HG02852 (cell line): ENCODE measurements around the gene PLCB1.
"Not testable (repeated sequence)": the region's sequence is repeated elsewhere in the genome, so short reads cannot be mapped to it uniquely, and the experiment has no call there.

Experiments used
- ATAC-seq: cut with Tn5 transposase; IDR thresholded peaks from one replicate; pipeline ENCODE4 v1.9.1; 2021; ENCODE audit warnings: mild to moderate bottlenecking, moderate library complexity; ENCODE audit not compliant: unreplicated experiment

The PLCB1 gene

GRCh38 chr20:8635837-8636236 lies 503.8 kb downstream of the PLCB1 start:
- ATAC-seq: no peak

DNA sequence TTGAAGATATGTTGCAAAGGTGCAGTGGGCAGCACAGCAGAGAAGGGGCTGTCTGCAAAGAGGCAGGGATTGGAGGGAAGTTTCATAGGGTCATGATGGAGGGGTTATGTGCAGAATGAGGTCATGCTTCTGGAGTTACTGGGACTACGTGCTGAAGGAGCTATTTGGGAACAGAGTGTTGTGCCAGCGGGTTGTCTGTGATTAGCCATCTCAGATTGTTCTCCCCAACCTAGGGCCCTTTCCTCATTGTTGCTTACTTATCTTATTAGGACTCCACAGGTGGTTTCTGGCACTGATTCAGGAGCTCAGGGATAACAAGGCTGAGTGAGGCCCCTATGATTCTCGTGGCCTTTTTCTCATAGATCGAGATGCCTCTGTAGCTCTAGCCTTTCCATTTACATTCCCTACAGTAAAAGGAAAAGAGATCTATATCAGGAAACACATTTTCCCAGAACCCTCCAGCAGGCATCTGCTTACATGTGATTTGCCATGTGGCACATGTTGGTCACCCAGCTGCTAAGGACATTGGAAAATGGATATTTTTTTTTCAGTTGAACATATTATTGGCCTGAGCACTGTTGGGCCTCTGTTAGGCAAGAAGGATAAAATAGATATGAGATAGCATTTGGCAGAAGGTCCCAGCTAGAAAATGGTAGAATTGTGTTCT lies 507.2 kb downstream of the PLCB1 start:
- ATAC-seq: no peak

DNA sequence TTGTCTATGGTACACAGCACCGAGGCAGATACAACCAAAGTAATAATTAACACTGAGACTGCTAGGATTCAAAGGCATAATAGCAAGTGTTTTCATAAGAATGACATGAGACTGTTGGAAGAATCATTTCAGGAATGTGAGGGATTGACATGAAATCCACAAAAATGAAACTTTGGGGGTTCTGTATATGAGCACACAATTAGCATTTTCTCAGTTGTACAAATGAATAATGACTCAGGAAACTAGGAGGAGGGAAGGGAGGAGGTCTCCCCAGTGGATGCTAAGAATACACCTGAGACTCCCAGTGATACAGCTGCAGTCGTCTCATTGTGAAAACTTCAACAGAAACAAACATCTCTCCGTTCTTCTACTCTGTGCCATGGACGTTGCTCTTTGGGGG lies 508.4 kb downstream of the PLCB1 start:
- no peak for ATAC-seq

DNA sequence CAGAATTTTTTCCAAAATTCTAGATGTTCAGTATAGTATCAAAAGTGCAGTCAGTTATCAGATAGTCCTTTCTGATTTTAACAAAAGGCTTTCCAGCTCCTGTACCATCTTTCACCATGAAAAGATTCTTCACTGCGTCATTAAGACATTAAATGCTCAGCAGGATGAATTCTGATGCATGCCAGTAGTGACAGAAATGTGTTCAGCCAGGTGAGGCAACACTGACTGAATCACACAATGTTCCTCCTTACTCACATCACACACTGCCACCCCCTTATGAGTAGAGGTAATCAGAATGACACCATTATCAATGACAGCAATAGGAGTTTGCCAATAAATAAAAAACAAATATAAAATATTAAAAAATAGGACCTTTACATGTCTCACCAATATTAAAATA lies 510.2 kb downstream of the PLCB1 start:
- ATAC-seq: no peak

- not testable (repeated sequence) for ATAC-seq
These were observed 512.4 kb downstream of the PLCB1 start for GRCh38 chr20:8644468-8644867.

- no peak for ATAC-seq
These were observed 513.3 kb downstream of the PLCB1 start for GRCh38 chr20:8645326-8645725.

- ATAC-seq: no peak
These were observed 514.0 kb downstream of the PLCB1 start for GRCh38 chr20:8646033-8646441.

DNA sequence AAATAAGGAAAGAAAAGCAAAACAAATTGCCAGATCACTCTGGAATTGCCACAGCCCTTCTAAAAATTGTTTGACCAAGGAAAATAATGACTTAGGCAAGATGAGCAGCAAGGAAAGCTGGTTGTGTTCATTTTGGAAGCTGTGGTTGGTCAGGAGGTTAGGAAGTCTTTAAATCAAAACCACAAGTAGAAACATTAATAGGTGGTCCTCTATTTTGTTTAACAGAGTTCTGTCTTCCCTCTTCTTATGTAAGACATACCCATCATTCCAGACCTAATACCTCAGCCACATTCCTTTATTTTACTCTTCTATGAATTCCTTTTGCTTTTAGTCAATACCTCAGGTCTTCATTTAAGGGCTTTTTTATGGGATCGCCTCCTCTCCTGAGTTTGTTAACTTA lies 514.6 kb downstream of the PLCB1 start:
- no peak for ATAC-seq

DNA sequence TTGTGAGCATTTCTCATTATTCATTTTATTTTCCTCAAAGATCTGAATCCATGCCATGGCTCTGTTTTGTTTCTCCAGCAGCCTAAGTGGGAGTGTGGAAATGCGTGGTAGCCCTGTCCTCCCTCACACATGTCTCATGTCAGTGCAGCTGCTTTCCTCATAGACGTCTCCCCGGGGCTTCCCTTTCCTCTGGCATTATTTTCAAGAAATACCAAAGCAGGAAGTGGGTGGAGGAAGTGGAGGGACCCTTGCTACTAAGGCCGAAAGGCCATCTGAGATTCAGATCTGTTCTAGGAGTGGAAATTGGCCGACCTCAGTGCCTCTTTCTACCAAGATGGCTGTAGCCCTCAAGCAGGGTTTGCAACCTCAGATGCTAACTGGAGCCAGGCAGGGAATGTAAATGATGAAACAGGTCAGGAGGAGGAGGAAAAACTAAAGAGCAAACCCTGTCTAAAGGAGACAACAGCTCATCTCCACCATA lies 515.9 kb downstream of the PLCB1 start:
- ATAC-seq: no peak

DNA sequence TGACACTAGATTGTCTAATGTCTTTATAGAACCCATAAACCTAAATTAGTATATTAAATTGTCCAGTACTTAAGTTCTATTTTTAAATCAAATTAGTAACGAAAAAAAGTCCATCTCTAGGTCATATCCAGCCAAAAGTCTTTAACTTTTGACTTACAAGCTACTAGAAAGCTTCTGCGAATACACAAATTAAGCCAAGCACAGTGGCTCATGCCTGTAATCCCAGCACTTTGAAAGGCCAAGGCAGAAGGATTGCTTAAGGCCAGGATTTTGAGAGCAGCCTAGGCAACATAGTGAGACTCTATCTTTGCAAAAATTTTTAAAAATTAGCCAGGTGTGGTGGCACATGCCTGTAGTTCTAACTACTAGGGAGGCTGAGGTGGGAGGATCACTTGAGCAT lies 516.4 kb downstream of the PLCB1 start:
- no peak for ATAC-seq

DNA sequence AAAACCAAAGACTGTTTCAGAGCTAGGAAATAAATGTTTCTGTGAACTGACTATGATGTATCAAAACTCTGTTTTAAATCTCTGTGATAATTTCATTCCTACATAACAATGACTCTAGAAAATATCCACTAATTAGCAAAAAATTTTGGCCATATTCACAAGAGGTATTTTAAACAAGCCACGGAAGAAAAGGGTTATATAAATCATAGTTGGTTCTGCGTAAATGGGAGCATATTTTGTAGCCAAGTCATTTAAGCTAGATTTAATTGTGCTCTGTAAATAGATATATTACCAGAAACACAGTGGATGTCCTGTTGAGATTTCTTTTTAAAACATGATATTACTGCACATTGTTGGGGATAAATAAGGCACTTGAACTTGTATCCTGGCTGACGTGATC lies 520.3 kb downstream of the PLCB1 start:
- ATAC-seq: no peak

DNA sequence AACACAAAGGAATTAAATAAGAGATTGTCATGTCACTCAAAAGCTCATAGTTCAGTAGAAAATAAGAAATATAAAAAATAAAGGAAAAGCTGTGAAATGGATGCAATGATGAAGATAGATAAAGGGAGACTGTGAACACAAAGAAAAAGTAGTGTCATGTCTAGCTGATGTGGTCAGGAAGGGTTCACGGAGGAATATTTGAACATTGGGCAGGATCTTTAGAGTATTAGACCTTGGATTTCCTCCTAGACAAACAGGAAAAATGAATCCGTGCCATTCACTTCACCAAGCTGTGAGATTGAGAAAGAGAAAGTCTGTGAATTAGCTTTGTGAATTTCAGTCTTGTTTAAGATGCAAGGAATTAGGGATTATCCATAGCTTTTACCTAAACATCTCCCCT lies 522.4 kb downstream of the PLCB1 start:
- ATAC-seq: no peak

- no peak for ATAC-seq
These were observed 524.3 kb downstream of the PLCB1 start for GRCh38 chr20:8656335-8656734.

DNA sequence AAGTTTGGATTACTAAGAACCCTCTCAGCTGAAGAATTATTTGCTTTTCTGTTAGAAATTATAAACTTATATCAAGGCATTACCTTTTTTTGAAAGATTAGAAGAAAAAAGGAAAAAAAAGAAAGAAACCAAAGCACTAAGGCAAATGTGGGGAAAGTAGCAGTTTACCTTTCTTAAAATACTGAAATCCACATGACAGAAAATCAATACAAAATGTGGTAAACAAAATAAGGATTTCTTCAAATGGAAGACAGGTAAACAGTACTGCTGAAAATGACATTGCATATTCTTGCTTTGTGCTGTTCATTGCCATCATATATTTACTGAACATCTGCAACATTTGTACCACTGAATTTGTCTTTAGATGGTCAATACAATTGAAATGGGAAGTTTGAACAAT lies 525.6 kb downstream of the PLCB1 start:
- no peak for ATAC-seq

GRCh38 chr20:8658103-8658502 lies 526.0 kb downstream of the PLCB1 start:
- ATAC-seq: no peak

DNA sequence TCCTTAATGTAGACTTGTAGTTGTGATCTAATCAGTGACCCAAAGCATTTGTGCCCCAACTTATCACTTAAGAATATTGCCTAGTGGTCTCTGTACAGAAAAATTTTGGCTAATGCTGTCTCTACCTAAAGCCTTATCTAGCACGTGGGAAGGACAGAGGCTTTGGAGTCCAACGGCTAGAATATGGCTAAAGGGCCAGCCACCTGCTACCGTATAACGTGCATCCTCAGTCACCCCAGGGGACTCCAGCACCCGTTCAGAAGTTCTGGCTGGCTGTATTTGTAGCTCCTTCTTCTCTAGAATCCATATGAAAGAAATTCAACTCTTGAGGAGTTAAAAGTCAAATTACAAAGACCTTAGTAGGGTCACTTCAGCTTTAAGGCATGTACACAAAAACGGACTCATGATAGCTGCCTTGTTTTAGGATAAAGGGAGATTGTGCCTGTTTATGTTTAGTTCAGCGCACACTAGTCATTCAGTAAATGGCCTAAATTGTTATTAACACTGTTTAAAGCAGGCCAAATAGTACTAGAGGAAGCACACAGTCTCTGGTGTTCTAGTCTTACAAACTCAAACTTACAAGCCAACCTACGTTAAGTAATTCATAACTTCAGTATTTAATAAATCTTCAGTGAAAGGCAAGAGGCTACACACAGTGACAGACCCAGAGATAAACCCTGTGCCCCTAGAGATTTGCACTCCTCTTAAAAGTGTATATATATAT lies 529.3 kb downstream of the PLCB1 start:
- no peak for ATAC-seq

- ATAC-seq: no peak
These were observed 530.4 kb downstream of the PLCB1 start for GRCh38 chr20:8662433-8662954.

- ATAC-seq: no peak
These were observed 531.4 kb downstream of the PLCB1 start for GRCh38 chr20:8663424-8663823.

- ATAC-seq: no peak
These were observed 532.7 kb downstream of the PLCB1 start for GRCh38 chr20:8664778-8665177.

GRCh38 chr20:8667306-8667705 lies 535.2 kb downstream of the PLCB1 start:
- ATAC-seq: no peak

DNA sequence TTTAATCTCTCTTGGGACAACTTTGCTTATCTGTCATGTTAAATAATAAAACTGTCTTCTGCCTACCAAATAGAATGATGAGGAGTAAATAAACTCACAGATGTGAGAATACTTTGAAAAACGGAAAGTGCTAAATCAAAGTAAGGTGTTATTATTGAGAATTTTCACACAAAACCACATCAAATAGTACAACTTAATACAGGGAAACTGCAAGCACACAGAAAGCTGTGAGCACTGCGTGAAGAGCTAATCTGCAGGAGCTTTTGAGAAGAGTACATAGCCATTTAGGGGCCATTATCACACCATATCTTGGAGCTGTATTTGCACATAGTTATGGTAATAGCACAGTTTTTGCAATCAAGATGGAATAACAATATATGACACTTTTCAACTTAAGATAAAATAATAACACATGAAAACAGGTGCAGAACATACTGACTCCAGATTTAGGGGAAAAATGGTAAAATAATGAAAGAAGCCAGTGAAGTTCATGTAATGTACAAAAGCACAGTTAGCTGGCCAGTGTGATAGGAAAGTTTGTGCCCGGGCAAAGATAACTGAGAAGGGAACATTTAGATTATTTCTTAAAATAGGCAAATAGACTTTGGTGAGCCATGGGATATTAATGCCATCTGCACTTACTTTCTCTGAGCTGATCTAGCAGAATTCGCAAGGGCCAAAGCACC lies 538.3 kb downstream of the PLCB1 start:
- no peak for ATAC-seq

DNA sequence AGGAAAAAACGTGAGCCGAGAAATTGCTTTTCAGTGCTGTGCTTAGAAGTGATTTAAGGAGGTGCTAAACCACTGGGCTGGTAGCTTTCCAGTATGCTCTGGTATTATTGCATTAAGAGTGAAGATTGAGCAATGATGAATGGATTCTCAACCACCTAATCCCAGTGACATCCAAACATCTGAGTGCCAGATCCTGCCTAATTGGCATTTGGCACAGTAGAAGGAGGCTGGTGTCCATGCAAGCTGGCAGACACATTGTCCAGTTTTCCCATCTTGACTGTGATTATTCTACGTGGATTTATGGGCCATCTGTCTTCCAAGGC lies 538.8 kb downstream of the PLCB1 start:
- ATAC-seq: no peak
